Loucy (cell line): Measurements from ENCODE around the gene NAXE.
"Not testable (repeated sequence)": the region's sequence is repeated elsewhere in the genome, so short reads cannot be mapped to it uniquely, and the experiment has no call there.

Experiments
- CTCF ChIP-seq: fragments of 200-600 bp; sonication (generic); conservative IDR thresholded peaks from 2 replicates; pipeline ENCODE4 v1.5.1; 2014; ENCODE audit warnings: mild to moderate bottlenecking, antibody characterized with exemption, low read length
- EZH2phosphoT487 ChIP-seq: fragments of 200-600 bp; IDR thresholded peaks from 2 replicates; pipeline ENCODE4 v1.6.1; 2018; ENCODE audit warnings: antibody characterized with exemption, mild to moderate bottlenecking, moderate library complexity, borderline replicate concordance

DNA sequence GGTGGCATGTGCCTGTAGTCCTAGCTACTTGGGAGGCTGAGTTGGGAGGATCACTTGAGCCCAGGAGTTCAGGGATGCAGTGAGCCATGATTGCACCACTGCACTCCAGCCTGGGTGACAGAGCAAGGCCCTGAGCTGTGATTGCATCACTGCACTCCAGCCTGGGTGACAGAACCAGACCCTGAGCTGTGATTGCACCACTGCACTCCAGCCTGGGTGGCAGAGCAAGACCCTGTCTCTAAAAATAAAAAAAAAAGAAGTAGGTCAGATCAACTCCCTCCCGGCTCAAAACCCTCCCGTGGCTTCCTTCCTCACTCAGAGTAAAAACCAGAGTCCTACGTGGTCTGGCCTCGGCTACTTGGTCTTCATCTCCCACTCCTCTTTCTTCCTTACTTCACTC, 38.6 kb upstream of the NAXE start:
- TF ChIP-seq CTCF, EZH2phosphoT487: not testable (repeated sequence)
